HL-60 (cell line): ENCODE measurements around the gene MYOM3.

Experiments used
- CTCF ChIP-seq: IDR thresholded peaks from one replicate; pipeline ENCODE4 v1.5.1; 2011; ENCODE audit warnings: low read length, control low read depth, inconsistent platforms; ENCODE audit not compliant: insufficient read depth
- GABPA ChIP-seq: IDR thresholded peaks from 2 replicates; pipeline ENCODE4 v1.6.1; 2012; ENCODE audit warnings: low read depth
- POLR2AphosphoS5 ChIP-seq: IDR thresholded peaks from 2 replicates; pipeline ENCODE4 v1.6.1; 2012; ENCODE audit warnings: low read depth
- REST ChIP-seq: IDR thresholded peaks from 2 replicates; pipeline ENCODE4 v1.6.1; 2012; ENCODE audit warnings: low read depth; ENCODE audit not compliant: insufficient replicate concordance

- TF ChIP-seq CTCF (no peak), REST (no peak), GABPA (no peak), POLR2AphosphoS5 (no peak)
These were observed 49.7 kb downstream of the MYOM3 start for GRCh38 chr1:24062221-24062620.
